NCI-H1105 treated with DMSO at 0.1 percent for 48 hours (cell line): Measurements from ENCODE around the gene TCF23.
"Not testable (repeated sequence)": the region's sequence is repeated elsewhere in the genome, so short reads cannot be mapped to it uniquely, and the experiment has no call there.

ENCODE experiments used
- DNase-seq: peaks from one replicate; lab custom pipeline; 2025; lab: John Stamatoyannopoulos, UW

Gene TCF23

DNA sequence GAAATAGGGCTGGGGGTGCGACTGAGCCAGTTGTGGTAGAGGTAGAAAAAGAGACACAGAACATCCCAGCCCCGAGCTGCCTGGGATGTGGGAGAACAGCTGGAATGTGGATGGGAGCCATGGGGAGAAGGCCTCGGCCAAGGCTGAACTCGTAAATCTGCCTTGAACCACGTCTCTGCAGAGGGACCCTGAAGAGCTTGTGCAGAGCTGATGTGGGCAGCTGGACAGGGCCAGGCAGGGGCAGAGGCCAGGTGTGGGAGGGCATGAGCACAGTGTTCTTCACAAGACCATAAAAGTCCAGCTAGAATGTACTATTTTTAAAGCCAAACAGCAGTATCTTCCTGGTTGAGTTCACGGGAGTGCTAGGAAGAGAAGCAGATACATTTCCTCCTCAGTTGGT, 5.7 kb downstream of the TCF23 start:
- no peak for DNase-seq

DNA sequence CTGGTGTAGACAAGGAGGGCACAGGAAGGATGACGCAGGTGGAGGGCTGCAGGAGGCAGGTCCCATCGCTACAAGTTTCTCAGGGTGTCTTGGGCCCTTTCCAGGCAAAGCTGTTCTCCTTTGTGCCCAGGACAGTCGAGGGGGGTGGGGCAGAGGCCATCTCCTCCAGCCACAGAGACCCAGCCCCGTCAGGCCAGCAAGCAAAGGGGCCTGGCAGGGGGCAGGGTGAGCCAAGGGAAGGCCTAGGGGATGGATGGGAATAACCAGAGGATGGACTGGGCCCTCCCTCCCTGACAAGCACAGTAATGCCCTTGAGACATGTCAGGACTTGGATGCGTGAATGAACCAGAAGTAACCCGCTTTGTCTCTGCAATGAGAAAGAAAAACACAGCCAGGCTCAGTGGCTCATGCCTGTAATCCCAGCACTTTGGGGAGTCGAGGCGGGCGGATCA, 6.3 kb downstream of the TCF23 start:
- DNase-seq, result no peak

DNA sequence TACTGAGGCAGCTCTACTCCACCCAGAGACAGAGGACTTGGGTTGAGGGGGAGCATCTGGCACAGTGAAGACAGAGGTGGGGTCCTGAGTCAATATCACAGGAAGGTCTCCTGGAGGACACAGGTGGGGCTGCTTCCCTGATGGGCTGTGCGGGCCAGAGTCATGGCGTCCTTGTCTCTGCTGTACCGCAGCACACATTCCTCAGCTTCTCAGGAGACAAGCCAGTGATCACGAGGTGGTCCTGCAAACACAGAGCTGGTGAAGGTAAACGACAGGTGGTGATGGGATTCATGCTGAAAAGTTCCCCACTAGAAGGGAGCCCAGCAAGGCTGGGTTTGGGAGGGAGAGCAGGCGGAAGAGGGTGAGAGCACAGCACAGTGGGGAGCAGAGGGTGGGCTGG, 9.7 kb downstream of the TCF23 start:
- DNase-seq, result no peak

DNA sequence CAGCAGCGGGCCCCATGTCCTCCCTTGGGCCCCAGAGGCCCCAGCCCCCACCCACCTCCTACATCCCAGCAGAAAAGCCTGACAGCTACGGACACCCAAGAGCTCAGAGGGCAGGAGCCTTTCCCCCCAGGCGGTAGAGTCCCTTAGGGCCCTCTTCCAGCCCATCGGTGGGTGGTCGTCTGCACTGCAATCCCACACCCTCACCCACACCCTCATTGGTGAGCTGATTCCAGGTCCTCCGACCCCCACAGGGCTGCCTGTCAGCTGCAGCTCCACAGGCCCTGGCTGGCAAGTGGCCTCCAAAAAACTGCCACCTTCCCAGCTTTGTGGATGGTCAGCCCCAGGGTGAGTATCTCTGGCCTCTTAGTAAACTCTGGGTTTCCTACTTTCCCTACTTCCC, 10.5 kb downstream of the TCF23 start:
- DNase-seq, result no peak

DNA sequence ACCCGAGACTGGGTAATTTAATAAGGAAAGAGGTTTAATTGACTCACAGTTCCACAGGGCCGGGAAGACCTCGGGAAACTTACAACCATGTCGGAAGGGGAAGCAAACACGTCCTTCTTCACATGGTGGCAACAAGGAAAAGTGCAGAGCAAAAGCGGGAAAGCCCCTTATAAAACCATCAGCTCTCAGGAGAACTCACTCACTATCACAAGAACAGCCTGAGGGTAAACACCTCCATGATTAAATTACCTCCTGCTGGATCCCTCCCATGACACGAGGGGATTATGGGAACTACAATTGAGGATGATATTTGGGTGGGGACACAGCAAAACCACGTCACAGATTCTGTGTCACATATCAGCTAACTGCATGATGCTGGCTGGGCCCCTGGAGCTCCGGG, 11.4 kb downstream of the TCF23 start:
- no peak for DNase-seq

DNA sequence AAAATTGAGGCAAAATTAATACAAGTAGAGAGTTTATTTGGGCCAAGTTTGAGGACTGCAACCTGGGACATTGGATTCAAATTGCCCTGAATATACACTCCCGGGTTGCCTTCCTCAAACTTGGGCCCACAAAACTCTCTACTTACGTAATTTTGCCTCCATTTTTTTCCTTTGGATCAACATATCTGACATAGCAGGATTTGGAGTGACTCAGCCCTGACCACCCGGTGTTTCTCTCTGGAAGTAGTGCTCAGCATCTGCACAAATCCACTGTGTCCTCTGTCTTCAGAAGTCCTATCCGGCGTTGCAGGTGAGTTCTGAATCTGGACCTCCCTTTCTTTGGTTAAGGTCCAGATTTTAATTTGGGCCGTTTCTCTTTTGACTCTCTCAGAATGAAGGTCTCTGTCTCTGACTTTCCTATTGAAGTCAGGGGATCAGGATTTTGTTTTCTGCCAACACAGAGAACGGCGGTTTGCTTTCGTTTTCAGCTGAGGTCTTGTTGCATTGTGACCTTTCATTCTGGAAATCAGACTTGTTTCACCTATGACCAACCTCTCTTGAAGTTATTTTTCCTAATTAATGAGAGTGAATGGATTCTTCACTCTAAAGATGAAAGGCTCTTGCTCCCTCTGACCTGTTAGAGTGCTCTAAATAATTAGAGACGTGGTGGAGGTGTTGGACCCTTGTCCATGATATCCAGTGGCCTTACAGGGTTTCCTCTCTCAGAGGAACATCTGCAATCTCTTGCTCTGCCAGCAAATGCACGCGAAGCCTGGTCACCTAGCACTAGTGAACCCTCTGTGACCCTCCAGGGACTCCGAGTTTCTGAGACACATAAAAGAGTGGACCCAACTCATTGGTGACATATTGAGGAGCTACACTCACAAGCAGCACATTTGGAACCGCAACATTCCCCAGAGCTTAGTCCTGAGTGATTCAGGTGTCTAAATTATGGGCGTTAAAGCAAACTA, 13.6 kb downstream of the TCF23 start:
- no peak for DNase-seq

DNA sequence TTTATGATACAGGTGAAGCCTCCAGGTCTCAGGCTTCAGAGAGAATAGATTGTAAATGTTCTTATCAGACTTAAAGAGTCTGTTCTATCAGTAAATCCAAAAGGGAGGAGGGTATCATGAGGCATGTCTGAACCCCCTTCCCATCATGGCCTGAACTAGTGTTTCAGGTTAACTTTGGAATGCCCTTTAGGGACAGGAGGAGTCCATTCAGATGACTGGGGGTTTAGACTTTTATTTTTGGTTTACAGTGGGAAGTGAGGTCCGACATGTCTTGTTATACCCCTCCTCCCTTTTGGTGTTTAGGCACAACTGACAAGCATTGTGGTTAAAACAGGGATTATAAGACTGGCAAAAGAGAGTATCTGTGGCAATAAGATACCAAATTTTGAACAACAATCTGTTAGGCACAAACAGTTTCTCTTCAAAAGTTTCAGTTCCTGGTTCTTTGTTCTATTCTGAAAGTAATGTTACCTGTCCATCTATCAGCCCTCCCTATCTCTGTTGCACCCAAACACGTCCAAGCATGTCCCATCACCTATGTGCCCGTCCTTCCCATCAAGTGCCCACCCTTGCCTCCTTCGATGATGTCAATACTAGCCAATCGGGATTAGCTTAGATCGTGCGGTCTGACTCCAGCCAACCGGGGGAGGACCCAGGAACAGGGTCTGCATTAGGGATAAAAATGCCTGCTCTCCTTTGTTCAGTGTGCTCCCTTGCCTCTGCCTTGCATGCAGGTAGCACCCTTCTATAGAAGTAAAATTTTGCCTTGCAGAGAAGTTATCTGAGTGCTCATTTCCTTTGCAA, 16.4 kb downstream of the TCF23 start:
- DNase-seq, result no peak

DNA sequence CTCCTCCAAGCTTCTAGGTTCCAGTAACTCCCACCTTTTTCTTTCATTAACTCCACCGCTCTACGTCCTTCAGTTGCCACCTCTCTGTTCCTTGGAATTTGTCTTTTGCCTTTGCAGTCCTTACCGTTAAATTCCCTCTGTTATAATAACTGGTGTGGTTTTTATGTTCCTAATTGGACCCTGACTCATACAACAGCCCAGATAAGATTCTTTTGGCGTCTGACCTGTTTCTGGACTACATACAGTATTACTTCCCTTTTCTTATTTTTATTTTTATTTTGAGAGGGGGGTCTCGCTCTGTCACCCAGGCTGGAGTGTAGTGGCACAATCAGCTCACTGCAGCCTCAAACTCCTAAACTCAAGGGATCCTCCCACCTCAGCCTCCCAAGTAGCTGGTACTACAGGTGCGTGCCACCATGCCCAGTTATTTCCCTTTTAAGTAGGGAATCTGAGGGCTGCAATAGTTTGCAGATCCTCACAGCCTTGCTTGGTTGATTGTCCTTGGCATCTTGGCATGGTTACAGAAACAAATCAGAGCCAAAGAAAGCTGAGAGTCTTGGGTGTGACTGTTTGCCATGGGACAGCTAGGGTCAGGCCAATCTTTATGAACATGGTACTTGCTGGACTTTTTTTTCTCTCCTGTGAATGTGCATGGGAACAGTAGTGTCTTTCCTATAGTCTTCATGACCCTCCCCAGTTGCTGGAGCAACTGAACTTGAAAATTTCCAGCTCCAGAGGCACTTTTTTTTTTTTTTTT, 22.0 kb downstream of the TCF23 start:
- no peak for DNase-seq

DNA sequence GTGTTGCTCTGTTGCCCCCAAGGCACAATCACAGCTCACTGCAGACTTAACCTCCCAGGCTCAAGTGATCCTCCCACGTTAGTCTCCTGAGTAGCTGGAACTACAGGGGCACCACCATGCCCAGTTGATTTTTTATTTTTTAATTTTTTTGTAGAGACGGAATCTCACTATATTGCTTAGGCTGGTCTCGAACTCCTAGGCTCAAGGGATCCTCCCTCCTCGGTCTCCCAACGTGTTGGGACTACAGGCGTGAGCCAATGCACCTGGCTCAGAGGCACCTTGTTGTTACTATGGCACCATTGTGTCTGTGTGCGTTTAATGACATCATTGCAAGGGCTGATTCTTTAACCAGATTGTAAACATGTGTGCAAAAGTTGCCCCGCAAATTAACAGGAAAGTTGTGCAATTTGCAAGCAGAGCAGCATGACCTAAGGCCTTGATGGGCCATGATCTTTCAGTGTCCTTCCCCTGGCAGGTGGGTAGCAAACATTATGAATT, 22.6 kb downstream of the TCF23 start:
- no peak for DNase-seq

DNA sequence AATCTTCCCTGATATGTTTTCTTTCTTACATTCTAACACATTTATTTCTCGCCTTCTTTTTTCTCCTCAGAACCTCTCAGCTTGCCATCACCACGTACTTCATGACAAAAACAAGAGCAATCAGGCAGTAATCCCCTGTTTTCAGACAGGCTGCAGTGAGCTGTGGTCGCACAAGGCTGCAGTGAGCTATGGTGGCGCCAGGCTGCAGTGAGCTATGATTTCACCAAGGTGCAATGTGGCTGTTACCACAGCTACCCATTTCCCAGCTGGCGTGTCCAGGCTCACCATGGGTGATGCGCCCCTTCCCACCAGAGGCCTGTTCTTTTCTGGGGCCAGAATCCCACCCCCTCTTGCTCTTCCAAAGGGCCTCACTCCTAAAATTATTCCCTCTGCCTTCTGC, 25.8 kb downstream of the TCF23 start:
- DNase-seq, result no peak

DNA sequence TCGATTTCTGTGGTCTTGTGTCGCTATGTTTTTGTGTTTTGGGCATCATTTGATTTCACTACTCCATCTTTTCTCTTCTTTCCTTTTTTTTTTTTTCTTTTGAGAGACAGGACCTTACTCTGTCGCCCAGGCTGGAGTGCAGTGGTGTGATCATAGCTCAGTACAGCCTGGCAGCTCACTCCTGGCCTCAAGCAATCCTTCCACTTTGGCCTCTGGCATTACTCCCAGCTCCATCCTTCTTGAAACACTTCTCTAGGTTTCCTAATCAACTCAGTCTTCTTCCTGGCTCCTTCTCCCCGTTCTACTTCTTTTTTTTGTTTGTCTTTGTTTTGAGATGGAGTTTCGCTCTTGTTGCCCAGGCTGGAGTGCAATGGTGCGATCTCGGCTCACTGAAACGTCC, 26.5 kb downstream of the TCF23 start:
- no peak for DNase-seq

DNA sequence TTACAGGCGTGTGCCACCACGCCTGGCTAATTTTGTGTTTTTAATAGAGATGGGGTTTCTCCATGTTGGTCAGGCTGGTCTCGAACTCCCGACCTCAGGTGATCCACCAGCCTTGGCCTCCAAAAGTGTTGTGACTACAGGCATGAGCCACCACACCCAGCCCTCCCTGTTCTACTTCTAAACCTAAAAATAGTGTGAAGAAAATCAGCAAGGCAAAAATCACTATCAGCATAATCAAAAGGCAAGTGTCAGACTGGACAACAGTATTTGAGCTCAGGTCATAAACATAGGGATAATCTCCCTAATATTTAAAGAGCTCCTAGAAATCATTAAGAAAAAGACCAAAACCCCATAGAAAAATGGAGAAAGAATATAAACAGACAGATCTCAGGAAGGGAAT, 27.0 kb downstream of the TCF23 start:
- DNase-seq, result not testable (repeated sequence)

DNA sequence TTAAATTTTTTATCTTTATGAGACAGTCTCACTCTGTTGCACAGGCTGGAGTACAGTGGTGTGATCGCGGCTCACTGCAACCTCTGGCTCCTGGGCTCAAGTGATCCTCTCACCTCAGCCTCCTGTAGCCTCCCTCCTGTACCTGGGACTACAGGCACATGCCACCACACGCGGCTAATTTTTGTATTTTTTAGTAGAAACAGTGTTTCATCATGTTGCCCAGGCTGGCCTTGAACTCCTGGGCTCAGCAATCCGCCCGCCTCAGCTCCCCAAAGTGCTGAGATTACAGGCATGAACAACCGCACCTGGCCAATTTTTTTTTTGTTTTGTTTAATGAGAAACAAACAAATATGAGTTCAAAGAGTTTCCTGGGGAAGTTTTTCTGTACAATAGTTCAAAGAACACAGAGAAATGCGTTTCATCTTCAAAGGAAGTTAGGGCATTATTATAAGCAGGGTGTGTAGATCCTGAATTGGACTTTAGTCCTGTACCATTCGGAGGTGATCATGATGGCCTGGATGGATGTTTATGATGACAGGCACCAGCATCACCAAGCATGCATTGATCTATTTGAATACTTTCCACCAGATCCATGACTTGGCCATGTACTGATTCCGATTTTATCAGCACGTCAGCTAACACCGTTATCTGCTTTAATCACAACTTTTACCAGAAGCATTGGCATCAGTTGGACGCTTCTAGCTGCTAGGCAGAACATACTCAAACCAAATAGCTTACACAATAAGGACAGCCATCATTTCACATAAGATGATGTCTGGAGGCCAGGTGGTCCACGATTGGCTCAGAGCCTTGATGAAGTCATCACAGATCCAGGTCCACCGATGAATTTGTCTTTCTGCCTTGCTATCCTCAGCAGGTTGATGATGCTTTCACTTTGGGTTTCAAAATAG, 28.9 kb downstream of the TCF23 start:
- no peak for DNase-seq

DNA sequence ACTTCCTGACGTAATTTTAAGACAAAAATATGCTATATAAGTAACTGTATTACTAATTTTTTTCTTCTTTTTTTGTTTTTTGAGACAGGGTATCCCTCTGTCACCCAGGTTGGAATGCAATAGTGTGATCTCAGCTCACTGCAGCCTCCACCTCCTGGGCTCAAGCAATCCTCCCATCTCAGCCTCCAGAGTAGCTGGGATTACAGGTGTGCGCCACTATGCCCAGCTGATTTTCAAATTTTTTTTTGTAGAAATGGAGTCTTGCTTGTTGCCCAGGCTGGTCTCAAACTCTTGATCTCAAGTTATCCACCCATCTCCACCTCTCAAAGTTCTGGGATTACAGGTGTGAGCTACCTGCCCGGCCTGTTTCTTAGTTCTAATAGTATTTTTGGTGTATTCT, 29.7 kb downstream of the TCF23 start:
- DNase-seq, result no peak

DNA sequence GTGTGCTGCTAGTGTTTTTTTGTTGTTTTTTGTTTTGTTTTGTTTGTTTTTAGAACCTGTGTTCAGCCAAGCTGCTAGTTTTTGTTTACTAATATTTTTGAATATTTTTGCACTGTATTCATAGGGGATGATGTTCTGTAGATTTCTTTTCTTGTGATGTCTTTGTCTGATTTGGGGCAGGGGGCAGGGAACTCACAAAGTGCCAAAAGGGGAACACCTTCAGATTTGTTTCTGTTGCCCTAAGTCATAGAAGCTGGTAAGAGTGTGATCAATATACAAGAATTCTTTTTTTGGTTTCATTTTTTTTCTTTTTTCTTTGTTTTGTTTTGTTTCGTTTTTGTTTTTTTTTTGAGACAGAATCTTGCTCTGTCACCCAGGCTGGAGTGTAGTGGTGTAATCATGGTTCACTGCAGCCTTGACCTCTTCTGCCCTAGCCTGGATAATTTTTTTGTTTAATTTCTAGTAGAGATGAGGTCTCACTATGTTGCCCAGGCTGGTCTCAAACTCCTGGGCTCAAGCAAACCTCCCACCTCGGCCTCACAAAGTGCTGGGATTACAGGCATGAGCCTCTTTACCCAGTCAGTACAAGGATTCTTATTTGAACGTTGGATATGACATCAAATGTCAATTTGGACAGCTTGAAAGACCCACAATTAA, 30.7 kb downstream of the TCF23 start:
- DNase-seq, result no peak

DNA sequence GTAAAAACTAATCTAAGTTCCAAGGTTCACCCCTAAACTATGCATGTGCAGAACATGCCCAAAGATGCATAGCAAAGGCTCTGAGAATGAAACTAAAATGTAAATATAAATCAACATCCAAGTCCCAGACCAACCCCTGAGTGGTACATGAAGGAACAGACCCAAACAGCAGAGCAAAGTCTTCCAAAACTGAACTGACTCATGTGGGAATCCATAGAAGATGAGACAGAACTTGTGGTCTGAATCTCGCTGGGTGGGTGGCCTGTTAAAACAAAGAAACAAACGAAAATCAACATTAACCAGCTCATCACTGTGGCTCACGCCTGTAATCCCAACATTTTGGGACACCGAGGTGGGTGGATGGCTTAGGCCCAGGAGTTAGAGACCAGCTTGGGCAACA, 33.5 kb downstream of the TCF23 start:
- no peak for DNase-seq

DNA sequence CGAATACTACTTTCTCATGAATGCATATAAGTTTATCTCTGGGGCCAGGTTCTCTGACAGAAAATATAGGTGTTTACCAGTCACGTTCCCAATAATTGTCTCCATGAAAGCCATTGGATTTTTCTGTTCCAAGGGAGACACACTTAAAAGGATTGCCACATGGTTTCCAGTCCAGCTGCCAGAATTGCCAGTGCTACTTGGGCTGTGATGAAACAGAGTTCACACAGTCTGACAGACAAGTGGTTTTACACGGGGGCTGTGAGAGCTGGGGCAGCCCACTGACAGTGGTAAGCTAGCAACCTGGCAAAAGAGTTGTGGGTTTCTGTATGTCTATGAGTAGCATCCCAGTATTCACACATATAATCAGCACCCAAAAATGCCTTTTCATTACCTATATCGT, 35.3 kb downstream of the TCF23 start:
- DNase-seq, result no peak

DNA sequence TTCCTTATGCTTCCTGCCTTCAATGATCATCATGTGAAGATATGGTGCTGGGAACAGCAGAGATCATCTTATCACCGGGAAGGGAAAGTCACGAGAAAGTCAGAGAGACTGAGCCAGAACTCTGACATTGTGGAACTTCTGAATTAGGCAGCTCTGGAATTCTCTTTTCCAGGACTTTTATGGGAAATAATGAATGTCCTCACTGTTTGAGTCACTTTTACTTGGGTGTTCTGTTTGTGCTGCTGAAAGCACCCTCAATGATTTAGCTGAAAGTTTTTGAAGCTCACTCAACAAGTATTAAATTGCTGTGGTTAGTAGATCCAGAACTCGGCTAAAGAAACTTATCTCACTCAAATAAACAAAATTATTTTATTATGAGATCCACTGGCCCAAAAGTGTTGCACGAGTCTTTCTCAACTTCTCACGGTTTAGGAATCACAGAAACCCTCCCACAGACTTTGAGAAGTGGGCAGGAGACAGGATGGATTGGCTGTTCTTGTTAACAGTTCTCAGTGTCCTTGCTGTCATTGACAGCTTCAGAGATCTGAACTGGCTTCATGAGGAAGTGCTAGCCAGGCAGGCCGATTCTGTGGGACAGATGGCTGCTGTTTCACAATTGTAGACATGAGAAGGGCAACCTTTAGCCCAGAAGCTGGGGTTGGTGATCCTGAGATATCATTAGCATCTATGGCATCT, 36.7 kb downstream of the TCF23 start:
- no peak for DNase-seq

DNA sequence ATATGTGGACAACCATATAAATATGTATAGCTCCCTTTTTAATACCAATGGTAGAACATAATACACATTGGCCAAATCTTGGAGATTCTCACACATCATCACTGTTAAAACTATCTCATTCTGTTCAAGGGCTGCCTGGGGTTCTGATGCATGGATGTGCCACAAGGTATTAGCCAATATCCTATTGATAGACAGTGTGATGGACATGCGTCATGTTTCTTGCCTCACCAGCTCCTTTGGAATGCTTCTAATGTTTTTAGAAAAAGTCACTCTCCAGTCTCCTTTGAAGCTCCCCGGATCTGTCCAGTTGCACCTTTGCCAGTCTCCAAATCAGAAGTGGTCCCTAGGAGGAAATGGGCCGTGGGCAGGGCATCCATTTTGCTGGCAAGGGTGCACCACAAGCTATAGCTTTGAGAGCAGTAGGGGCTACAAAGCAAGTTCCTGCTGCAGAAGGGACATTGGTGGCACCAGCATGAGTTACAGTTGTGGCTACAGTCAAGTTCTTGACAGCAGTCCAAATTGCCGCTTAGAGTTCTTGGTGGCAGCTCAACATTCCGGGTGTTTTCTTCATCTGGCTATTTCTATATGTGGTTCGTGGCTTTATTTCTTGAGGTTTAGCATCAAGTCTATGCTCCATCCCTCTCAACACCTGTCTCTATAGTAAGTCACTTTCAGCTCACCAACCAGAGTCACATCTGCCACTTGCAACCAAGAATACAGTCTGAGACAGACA, 38.0 kb downstream of the TCF23 start:
- DNase-seq, result no peak
